Measurements from ENCODE around the gene STK35. TPM values are rescaled to one million over a fixed set of nuclear protein-coding genes. Genes with fewer than 3 reads are reported as not detected.

Gene STK35
- total and polyA plus RNA-seq, 2 experiments from 2014 or later = 14.2 to 59.7 TPM

DNA sequence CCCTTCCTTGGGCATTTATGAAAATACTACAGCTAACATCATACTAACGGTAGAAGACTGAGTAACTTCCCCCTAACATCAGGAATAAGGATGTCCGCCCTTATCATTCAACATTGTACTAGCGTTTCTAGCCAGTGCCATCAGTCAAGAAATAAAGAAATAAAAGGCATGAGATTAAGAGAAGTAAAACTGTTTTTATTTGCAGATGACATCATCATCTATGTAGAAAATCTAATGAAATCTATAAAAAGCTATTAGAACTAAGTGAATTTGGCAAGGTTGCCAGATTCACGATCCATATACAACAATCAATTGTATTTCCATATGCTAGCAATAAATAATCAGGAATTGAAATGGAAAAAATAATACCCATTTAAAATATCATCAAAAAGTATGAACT lies 54.6 kb downstream of the STK35 start:
- no peaks in the 10 kb centered on the region for H3K36me3 Mint-ChIP-seq (ENCODE audit: low read depth)
- peaks cover 1% of the 10 kb centered on the region; the same call in 1 of the 3 replicates for H3K4me1 Mint-ChIP-seq
- Histone ChIP-seq H3K27ac (ENCODE audit: low read depth) (no peak overlapping the region), H2AFZ (no peak overlapping the region), H3K4me1 (ENCODE audit: insufficient read depth) (no peaks in the 10 kb centered on the region), H3K27me3 (ENCODE audit: insufficient read depth) (no peaks in the 10 kb centered on the region), H4K20me1 (replicated peaks; ENCODE audit: insufficient read depth) (no peaks in the 10 kb centered on the region), H3K4me2 (no peak overlapping the region), H3K9me2 (ENCODE audit: insufficient read depth) (no peaks in the 10 kb centered on the region), H3F3A (replicated peaks; ENCODE audit: low read depth) (no peaks in the 10 kb centered on the region), H3K36me3 (ENCODE audit: insufficient read depth) (no peaks in the 10 kb centered on the region), H3K79me2 (replicated peaks; ENCODE audit: insufficient read depth) (no peaks in the 10 kb centered on the region), H3K4me3 (no peak overlapping the region)
- no peaks in the 10 kb centered on the region for H3K9me3 Mint-ChIP-seq
- H3K4me3 Mint-ChIP-seq = no peak overlapping the region; the same call in 2 of the 3 replicates
- TF ChIP-seq, protein P1, sequence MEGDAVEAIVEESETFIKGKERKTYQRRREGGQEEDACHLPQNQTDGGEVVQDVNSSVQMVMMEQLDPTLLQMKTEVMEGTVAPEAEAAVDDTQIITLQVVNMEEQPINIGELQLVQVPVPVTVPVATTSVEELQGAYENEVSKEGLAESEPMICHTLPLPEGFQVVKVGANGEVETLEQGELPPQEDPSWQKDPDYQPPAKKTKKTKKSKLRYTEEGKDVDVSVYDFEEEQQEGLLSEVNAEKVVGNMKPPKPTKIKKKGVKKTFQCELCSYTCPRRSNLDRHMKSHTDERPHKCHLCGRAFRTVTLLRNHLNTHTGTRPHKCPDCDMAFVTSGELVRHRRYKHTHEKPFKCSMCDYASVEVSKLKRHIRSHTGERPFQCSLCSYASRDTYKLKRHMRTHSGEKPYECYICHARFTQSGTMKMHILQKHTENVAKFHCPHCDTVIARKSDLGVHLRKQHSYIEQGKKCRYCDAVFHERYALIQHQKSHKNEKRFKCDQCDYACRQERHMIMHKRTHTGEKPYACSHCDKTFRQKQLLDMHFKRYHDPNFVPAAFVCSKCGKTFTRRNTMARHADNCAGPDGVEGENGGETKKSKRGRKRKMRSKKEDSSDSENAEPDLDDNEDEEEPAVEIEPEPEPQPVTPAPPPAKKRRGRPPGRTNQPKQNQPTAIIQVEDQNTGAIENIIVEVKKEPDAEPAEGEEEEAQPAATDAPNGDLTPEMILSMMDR (conservative IDR thresholded peaks at IDR 0.05; ENCODE audit: low read depth in 2 of 2) = no peak
- no peak for DNase-seq (ENCODE audit: low spot score)
- no peak overlapping the region for H3K27ac Mint-ChIP-seq
- H3K27me3 Mint-ChIP-seq (ENCODE audit: insufficient read depth, low read depth, poor library complexity) = peaks cover 6% of the 10 kb centered on the region
- ATAC-seq = no peak

DNA sequence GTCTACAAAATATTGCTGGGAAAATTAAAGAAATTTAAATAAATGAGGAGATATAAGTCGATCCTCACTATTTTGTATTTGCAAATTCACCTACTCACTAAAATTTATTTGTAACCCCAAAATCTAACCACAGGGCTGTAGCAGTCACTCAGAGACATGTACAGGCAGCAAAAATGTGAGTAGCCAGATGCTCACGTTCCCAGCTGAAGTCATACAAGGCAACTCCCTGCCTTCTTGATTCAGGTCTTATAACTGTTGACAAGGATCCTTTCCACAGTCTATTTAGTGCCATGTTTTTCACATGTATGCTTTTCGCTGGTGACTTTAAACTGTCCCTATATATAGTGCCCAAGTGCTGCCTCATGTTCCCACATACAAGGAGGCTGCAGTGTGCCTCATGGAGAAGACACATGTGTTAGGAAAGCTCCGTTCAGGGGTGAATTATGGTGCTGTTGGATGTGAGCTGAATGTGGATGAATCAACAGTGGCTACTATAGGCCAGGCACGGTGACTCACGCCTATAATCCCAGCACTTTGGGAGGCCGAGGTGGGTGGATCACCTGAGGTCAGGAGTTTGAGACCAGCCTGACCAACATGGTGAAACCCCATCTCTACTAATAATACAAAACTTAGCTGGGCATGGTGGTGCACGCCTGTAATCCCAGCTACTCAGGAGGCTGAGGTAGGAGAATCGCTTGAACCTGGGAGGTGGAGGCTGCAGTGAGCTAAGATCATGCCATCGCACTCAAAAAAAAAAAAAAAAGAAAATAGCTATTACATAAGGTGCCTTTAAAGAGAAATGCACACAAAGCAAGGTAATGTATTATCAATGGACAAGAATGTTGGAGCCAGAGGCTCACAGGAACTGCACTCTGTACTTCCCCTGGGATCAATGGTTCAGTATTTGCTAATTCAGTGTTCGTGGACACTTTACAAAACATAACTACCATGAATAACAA lies 55.3 kb downstream of the STK35 start:
- no peak for DNase-seq (ENCODE audit: low spot score)
- Histone ChIP-seq H3K9me2 (ENCODE audit: insufficient read depth) (no peaks in the 10 kb centered on the region), H3F3A (replicated peaks; ENCODE audit: low read depth) (no peaks in the 10 kb centered on the region), H2AFZ (no peak overlapping the region), H3K4me1 (ENCODE audit: insufficient read depth) (no peaks in the 10 kb centered on the region), H3K4me3 (no peak overlapping the region), H4K20me1 (replicated peaks; ENCODE audit: insufficient read depth) (no peaks in the 10 kb centered on the region), H3K36me3 (ENCODE audit: insufficient read depth) (no peaks in the 10 kb centered on the region), H3K27ac (ENCODE audit: low read depth) (no peak overlapping the region), H3K4me2 (no peak overlapping the region), H3K27me3 (ENCODE audit: insufficient read depth) (no peaks in the 10 kb centered on the region), H3K79me2 (replicated peaks; ENCODE audit: insufficient read depth) (no peaks in the 10 kb centered on the region)
- Mint-ChIP-seq H3K4me1 (no peaks in the 10 kb centered on the region), H3K27ac (no peak overlapping the region), H3K9me3 (no peaks in the 10 kb centered on the region), H3K27me3 (ENCODE audit: insufficient read depth, low read depth, poor library complexity) (peaks cover 6% of the 10 kb centered on the region), H3K36me3 (ENCODE audit: low read depth) (no peaks in the 10 kb centered on the region), H3K4me3 (no peak overlapping the region)
- no peak for ATAC-seq
- no peak for TF ChIP-seq REST (IDR thresholded peaks at IDR 0.05; ENCODE audit: unreplicated experiment)
- no peak for TF ChIP-seq ZNF114 (CRISPR knock-in tag; IDR thresholded peaks at IDR 0.05)
- no peak for TF ChIP-seq JUNB (IDR thresholded peaks at IDR 0.05; ENCODE audit: unreplicated experiment)
- TF ChIP-seq CREB1 (CRISPR knock-in tag; IDR thresholded peaks at IDR 0.05; ENCODE audit: low read depth) = no peak
- TF ChIP-seq, protein P1 (conservative IDR thresholded peaks at IDR 0.05; ENCODE audit: low read depth in 2 of 2) = no peak
